Right forelimb (tissue), 1 donor: ENCODE results near the gene PNPLA7.

Experiments used
- DNase-seq: peaks from one replicate; pipeline ENCODE4 v3.0.0-alpha.2; 2018

Gene PNPLA7

GRCh38 chr9:137492464-137493363 lies 57.5 kb downstream of the PNPLA7 start:
- no peak for DNase-seq

- no peak for DNase-seq
Observed at GRCh38 chr9:137491735-137492432, 58.3 kb downstream of the PNPLA7 start.

- no peak for DNase-seq
Observed at GRCh38 chr9:137490532-137491186, 59.5 kb downstream of the PNPLA7 start.

GRCh38 chr9:137488906-137489305 lies 61.3 kb downstream of the PNPLA7 start:
- no peak for DNase-seq

GRCh38 chr9:137488327-137488653 lies 61.9 kb downstream of the PNPLA7 start:
- peak; percentile 31 for DNase-seq

GRCh38 chr9:137487454-137488326 lies 62.5 kb downstream of the PNPLA7 start:
- peak; percentile 36 for DNase-seq

GRCh38 chr9:137486545-137487453 lies 63.4 kb downstream of the PNPLA7 start:
- peak; percentile 43 for DNase-seq

GRCh38 chr9:137486141-137486490 lies 64.1 kb downstream of the PNPLA7 start:
- peak; percentile 32 for DNase-seq

GRCh38 chr9:137485343-137486140 lies 64.7 kb downstream of the PNPLA7 start:
- no peak for DNase-seq

GRCh38 chr9:137484551-137485315 lies 65.5 kb downstream of the PNPLA7 start:
- no peak for DNase-seq

GRCh38 chr9:137482094-137482781 lies 68.0 kb downstream of the PNPLA7 start:
- peak; percentile 31 for DNase-seq

- peak; percentile 20 for DNase-seq
Observed at GRCh38 chr9:137480686-137481683, 69.2 kb downstream of the PNPLA7 start.

GRCh38 chr9:137479892-137480685 lies 70.1 kb downstream of the PNPLA7 start:
- peak; percentile 36 for DNase-seq

GRCh38 chr9:137478962-137479861 lies 71.0 kb downstream of the PNPLA7 start:
- DNase-seq, result peak; percentile 54

- DNase-seq, result no peak
Observed at GRCh38 chr9:137478613-137478961, 71.6 kb downstream of the PNPLA7 start.
